GM18507 (cell line): ENCODE results near the gene AVL9.

Experiments
- DNase-seq: peaks from one replicate; pipeline ENCODE4 v3.0.0; 2011; ENCODE audit warnings: low read depth; ENCODE audit not compliant: insufficient read length; ENCODE audit errors: extremely low spot score
- FAIRE-seq: peaks from 2 replicates; lab custom pipeline; 2011; peaks lifted over from hg19 to GRCh38; lab: Jason Lieb, UNC

AVL9 gene

DNA sequence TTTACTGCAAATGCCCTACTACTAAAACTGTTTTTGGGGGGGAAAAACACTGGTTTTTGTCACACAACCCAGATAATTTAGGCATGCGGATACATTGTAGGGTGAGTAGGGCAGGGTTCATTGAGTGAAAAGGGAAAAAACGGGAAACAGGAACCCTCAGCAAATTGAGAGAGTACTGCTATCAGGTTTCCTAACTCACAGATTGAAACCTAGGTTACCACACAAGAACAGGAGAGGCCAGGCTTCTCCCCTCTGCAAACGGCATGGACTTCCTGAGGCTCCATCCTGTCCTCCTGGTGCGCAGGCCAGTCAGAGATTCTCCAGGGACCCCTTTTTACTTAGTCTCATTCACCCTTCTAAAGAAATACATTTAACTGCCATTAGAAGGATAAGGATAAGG is 30.6 kb downstream of the AVL9 start:
- FAIRE-seq (no peak), DNase-seq (no peak)

DNA sequence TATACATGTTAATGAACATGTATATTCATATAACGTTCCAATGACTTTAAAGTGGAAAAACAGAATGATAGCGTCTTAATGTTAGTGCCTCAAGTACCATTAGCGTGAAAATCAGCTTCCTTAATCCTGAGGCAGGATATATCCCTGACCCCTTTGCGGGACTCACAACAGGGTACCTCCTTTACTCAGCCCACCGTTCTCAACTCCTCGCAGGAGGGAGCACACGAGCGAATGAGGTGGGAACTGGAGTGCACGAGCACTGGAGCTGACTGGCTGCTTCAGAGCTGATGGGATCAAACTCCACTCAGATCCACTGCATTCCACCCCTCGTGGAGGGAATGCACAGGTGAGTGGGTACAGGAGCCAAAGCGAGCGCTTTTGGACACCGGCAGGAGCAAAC is 36.1 kb downstream of the AVL9 start:
- DNase-seq (no peak), FAIRE-seq (no peak)

- DNase-seq (no peak), FAIRE-seq (no peak)
These were observed 36.8 kb downstream of the AVL9 start for GRCh38 chr7:32532086-32532485.

DNA sequence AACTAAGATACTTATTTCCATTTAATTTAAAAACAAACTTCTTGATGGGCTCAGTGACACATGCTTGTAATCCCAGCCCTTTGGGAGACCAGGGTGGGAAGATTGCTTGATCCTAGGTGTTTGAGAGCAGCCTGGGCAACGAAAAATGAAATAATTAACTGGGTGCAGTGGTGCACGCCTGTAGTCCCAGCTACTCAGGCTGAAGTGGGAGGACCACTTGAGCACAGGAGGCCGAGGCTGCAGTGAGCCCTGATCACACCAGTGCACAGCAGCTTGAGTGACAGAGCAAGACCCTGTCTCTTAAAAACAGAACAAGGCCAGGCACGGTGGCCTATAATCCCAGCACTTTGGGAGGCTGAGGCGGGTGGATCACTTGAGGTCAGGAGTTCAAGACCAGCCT is 37.4 kb downstream of the AVL9 start:
- DNase-seq (no peak), FAIRE-seq (no peak)

DNA sequence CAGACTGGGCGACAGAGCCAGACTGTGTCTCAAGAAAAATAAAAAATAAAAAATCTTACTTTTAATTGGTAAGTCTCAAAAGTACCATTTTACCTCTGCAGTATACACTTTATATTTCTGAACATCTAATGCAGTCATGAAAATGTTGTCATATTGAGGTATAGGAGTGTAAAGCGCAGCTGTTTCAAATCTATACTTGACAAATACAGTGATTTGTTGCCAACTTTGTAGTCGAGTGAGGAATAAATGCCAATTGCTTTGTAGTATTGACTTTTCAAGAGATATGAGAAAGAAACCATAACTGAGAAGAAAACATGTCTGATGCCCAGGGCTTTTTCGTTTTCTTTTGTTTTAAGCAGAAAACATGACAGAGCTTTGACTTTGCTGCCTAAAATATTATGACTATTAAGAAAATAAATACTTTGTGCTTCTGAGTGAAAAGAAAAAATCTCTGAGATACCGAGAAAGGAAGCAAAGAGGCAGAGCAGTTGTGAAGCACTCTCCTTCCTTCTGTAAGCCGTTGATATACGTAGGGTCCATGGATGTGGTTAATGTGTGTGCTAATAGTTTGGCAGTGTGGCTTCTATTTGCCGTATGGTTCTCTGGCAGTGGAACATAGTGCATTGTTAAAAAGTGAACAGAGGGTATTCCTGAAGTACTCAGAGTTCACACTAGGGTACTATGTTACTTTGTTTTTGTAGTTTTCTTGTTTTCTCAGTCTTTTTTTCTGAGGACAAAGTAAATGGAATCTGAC is 38.2 kb downstream of the AVL9 start:
- DNase-seq (no peak), FAIRE-seq (no peak)

DNA sequence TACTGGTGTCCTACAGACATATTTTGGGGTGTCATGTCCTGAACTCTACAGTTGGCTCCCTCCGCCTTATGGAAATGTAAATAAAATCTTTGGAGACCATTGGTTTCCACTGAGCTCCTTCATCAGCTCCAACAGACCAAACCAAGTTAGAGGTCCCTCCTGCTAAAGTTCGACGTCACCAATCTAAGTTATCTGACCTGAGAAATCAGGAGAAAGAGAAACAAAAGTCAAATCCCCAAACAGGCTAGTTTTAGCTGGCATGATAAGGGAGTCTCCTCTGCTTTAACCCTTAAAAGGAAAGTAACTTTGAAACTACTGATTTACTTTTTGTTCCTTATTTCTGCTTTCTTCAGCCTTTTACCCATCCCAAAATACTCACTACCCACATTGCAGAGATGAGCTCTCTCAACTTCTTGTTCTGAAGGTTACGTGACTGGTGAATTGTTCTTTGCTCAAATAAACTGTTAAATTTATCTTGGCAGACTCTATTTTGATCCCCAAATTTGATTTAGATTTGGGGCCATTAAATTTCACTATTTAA is 39.9 kb downstream of the AVL9 start:
- FAIRE-seq: peak; percentile 56
- no peak for DNase-seq

- FAIRE-seq: no peak
- DNase-seq: no peak
These were observed 40.7 kb downstream of the AVL9 start for GRCh38 chr7:32536016-32536415.

DNA sequence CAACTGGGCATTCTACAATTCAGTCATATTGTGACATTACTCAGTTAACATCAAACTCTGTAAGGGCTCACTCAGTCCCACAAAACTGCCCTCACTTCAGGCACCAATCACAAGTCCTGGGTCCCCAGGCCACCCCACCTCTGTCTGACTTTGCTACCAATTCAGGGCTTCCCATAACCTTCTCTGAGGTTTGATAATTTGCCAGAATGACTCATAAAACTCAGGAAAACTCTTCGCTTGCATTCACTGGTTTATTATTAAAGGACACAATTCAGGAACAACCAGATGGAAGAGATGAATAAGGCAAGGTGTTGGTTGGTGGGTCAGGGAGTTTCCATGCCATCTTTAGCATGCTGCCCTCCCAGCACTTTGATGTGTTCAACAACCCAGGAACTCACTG is 41.3 kb downstream of the AVL9 start:
- no peak for DNase-seq
- FAIRE-seq: no peak

- FAIRE-seq (no peak), DNase-seq (no peak)
These were observed 42.5 kb downstream of the AVL9 start for GRCh38 chr7:32537760-32538159.

- FAIRE-seq (no peak), DNase-seq (no peak)
These were observed 44.1 kb downstream of the AVL9 start for GRCh38 chr7:32539366-32539765.

- FAIRE-seq (no peak), DNase-seq (no peak)
These were observed 44.7 kb downstream of the AVL9 start for GRCh38 chr7:32539919-32540531.

DNA sequence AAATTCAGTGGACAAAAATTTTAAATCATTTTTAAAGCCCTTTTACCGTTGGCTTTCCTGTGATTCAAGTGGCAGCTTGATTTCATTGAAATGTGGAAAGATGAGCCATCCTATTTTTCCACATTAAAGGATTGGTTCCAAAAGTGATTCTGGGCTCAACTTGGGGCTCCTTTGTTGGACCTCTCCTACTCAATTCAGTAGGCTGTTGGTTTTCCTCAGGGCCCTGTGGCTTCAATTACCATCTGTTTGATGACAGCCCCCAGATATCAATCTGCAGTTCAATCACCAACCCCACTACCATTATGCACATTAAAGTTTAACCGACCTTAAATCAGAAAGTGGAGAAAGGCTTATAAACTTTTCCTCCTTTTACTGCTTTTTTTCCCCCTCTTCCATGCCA is 47.3 kb downstream of the AVL9 start:
- FAIRE-seq: no peak
- no peak for DNase-seq

GRCh38 chr7:32559480-32559879 is 64.2 kb downstream of the AVL9 start:
- DNase-seq: no peak
- FAIRE-seq: no peak

DNA sequence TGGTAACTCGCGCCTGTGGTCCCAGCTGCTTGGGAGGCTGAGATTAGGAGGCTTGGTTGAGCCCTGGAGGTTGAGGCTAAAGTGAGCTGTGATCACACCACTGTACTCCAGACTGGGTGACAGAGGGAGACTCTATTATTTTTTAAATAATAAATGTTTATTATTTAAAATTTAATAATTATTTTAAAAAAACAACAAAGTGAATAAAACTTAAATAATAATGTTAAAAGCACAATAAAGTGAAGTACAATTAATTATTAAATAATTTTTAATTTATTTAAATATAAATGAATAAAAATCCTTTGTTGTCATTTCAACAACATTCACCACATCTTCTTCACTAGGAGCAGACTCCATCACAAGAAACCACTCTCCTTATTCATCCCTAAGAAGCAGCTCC is 64.8 kb downstream of the AVL9 start:
- DNase-seq (no peak), FAIRE-seq (no peak)

DNA sequence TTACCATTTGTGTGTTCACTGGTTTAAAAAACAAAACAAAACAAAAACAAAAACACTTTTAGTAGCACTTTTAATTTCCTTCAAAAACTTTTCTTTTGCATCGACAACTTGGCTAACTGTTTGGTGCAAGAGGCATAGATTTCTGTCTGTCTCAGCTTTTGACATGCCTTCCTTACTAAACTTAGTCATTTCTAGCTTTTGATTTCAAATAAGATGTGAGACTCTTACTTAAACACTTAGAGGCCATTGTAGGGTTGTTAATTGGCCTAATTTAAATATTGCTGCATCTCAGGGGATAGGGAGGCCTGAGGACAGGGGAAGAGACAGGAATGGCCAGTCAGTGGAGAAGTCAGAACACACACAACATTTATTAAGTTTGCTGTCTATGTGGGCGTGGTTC is 66.3 kb downstream of the AVL9 start:
- FAIRE-seq (no peak), DNase-seq (no peak)

- FAIRE-seq (no peak), DNase-seq (no peak)
These were observed 69.3 kb downstream of the AVL9 start for GRCh38 chr7:32564542-32564941.

DNA sequence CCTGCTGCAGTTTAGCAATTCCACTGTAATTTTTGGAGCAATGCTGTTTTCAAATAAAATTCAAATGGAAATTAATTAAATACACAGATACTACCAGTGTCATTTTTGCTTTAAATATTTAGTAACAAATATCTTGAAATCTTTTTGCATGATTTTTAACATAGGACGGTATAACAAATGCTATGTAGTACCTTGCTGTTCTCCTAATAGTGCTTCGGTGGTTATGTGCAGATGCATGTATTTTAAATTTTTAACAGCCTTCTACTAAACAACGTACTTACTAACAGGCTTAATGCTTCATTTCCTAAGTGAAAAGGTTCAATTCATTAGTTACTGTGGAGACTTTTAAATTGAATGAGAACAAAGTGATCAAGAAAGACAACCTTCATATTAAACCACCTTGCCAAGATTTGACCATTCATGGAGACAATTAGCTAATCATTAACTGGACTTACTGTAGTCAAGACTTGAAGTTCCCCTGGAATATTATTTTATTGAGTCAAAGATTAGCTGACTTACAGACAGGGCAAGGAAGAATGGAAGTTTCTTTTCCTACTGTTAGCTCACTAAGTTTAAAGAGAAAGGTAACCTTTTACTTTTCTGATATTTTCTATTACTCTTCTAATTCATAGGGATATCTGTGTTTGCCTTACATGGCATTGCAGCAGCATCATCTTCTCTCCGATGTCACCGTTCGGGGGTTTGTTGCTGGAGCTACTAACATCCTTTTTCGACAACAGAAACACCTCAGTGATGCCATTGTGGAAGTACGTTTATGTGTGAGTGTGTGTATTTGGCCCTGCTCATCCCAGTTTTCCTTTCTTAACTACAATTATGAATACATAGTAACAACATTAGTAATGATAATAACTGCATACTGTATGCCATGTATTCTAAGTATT is 74.3 kb downstream of the AVL9 start:
- DNase-seq (no peak), FAIRE-seq (no peak)

DNA sequence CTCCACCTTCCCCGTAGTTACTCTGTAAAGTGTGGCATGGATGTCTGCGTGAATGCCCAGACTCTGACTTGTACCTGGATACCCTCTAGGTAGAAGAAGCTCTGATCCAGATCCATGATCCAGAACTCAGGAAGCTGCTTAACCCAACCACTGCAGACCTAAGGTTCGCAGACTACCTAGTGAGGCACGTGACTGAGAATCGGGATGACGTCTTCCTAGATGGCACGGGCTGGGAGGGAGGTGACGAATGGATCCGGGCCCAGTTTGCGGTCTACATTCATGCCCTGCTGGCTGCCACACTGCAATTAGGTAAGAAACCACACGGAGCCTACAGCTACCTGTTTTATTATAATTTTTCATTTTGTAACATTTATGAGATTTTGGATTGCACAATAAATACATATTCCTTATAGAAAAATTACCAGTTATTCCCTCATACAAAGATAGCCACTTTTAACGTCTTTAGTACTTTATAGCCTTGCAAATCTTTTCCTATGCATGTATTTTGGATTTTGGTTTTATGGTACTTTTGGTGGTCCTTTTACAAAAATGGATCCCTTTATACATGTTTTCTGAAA is 77.9 kb downstream of the AVL9 start:
- DNase-seq (no peak), FAIRE-seq (no peak)

- FAIRE-seq (no peak), DNase-seq (no peak)
These were observed 79.3 kb downstream of the AVL9 start for GRCh38 chr7:32574626-32575025.

DNA sequence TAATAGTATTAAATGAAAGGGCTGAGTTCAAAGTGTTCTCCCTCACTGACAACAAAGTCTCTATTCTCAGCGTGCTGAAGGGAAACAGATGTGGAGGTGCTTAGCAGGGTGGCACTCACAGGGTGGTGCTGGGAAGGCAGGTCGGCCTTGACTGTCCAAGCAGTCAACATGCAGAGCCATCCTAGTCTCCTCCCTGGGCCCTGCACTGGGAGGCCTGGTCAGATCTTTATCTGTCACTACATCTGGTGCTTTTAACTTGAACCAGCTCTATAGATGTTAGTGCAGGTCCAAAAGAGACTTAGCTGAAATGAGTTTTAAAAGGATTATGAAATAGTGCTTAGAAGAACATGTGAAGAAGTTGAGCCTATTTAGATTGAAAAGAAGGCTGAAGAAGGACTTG is 82.1 kb downstream of the AVL9 start:
- no peak for FAIRE-seq
- no peak for DNase-seq
